Measurements from ENCODE around the gene MLANA. TPM values are rescaled to one million over a fixed set of nuclear protein-coding genes. Genes with fewer than 3 reads are reported as not detected.

MLANA gene
- total RNA-seq, 3 donors from 2014 or later (not counting 1 experiment from before 2014, with no cell fraction given), result not detected

GRCh38 chr9:5886114-5886939 lies 4.4 kb upstream of the MLANA start:
- H3K4me1 Mint-ChIP-seq, result peaks cover 10 to 18% of the 10 kb centered on the region in 2 donors
- no peaks in the 10 kb centered on the region for H3K9me3 ChIP-seq (ENCODE audit: control insufficient read depth, insufficient read depth, low read length)
- 39% methylated on average over 8 of the region's 8 CpGs for WGBS (ENCODE audit: insufficient coverage)
- no peaks in the 10 kb centered on the region for H3K36me3 Mint-ChIP-seq
- intact Hi-C loops (cut with micrococcal nuclease), result loop anchor here (1.0 to 5.0 kb wide), 3 partner anchors 90 to 421 kb away; no protein-coding TSS in a partner anchor
- H3K36me3 ChIP-seq (ENCODE audit: control insufficient read depth, insufficient read depth, low read length), result no peaks in the 10 kb centered on the region
- TF ChIP-seq CTCF (IDR thresholded peaks at IDR 0.05), result peak; percentile 90
- no peak overlapping the region for H3K4me3 Mint-ChIP-seq
- no peak overlapping the region for H3K4me3 ChIP-seq (ENCODE audit: low read length)
- ATAC-seq, result peak; percentile 92 to 99 (median 99)
- no peak overlapping the region for H3K27ac ChIP-seq (ENCODE audit: low read length)
- peaks cover 0 to 2% of the 10 kb centered on the region in 2 donors for H3K27me3 Mint-ChIP-seq (ENCODE audit: low read depth in 2 of 2)
- H3K9me3 Mint-ChIP-seq, result no peaks in the 10 kb centered on the region
- peaks cover 12% of the 10 kb centered on the region for H3K4me1 ChIP-seq (ENCODE audit: control insufficient read depth, insufficient read depth, low read length)
- DNase-seq, result peak; percentile 79 to 87
- no peaks in the 10 kb centered on the region for H3K27me3 ChIP-seq (ENCODE audit: control insufficient read depth, insufficient read depth, low read length)
- peak overlapping the region in 1 of 2 donors; percentile 65 for H3K27ac Mint-ChIP-seq

- H3K4me3 ChIP-seq (ENCODE audit: low read length), result no peak overlapping the region
- no peak overlapping the region for H3K4me3 Mint-ChIP-seq
- no peaks in the 10 kb centered on the region for H3K4me1 ChIP-seq (ENCODE audit: control insufficient read depth, insufficient read depth, low read length)
- peaks cover 8% of the 10 kb centered on the region for H3K36me3 ChIP-seq (ENCODE audit: control insufficient read depth, insufficient read depth, low read length)
- H3K27ac Mint-ChIP-seq, result no peak overlapping the region
- WGBS (ENCODE audit: insufficient coverage), result 85% methylated on average over 7 of the region's 7 CpGs
- H3K27me3 Mint-ChIP-seq (ENCODE audit: low read depth in 2 of 2), result peaks cover 0 to 2% of the 10 kb centered on the region in 2 donors
- ATAC-seq, result no peak
- no peaks in the 10 kb centered on the region for H3K9me3 Mint-ChIP-seq
- H3K36me3 Mint-ChIP-seq, result no peaks in the 10 kb centered on the region
- no peaks in the 10 kb centered on the region for H3K27me3 ChIP-seq (ENCODE audit: control insufficient read depth, insufficient read depth, low read length)
- peaks cover 0 to 6% of the 10 kb centered on the region in 2 donors for H3K4me1 Mint-ChIP-seq
- H3K9me3 ChIP-seq (ENCODE audit: control insufficient read depth, insufficient read depth, low read length), result no peaks in the 10 kb centered on the region
- no peak for DNase-seq
- H3K27ac ChIP-seq (ENCODE audit: low read length), result no peak overlapping the region
- intact Hi-C loops (cut with micrococcal nuclease), result no loop called here
- TF ChIP-seq CTCF (IDR thresholded peaks at IDR 0.05), result no peak
Observed at GRCh38 chr9:5892456-5893133, 1.9 kb downstream of the MLANA start.

GRCh38 chr9:5893134-5893505 lies 2.4 kb downstream of the MLANA start:
- intact Hi-C loops (cut with micrococcal nuclease), result no loop called here
- Mint-ChIP-seq H3K27ac (no peak overlapping the region), H3K4me3 (no peak overlapping the region), H3K36me3 (no peaks in the 10 kb centered on the region), H3K4me1 (peaks cover 0 to 6% of the 10 kb centered on the region in 2 donors), H3K9me3 (no peaks in the 10 kb centered on the region), H3K27me3 (ENCODE audit: low read depth in 2 of 2) (no peaks in the 10 kb centered on the region)
- no peak for ATAC-seq
- 87% methylated on average over 4 of the region's 4 CpGs for WGBS (ENCODE audit: insufficient coverage)
- Histone ChIP-seq H3K27me3 (ENCODE audit: control insufficient read depth, insufficient read depth, low read length) (no peaks in the 10 kb centered on the region), H3K4me3 (ENCODE audit: low read length) (no peak overlapping the region), H3K4me1 (ENCODE audit: control insufficient read depth, insufficient read depth, low read length) (no peaks in the 10 kb centered on the region), H3K27ac (ENCODE audit: low read length) (no peak overlapping the region), H3K36me3 (ENCODE audit: control insufficient read depth, insufficient read depth, low read length) (peaks cover 8% of the 10 kb centered on the region), H3K9me3 (ENCODE audit: control insufficient read depth, insufficient read depth, low read length) (no peaks in the 10 kb centered on the region)
- no peak for DNase-seq
- no peak for TF ChIP-seq CTCF (IDR thresholded peaks at IDR 0.05)
